ENCODE data around the gene SERPINA9.

- TF ChIP-seq CTCF (conservative IDR thresholded peaks at IDR 0.05; ENCODE audit: low read length) = no peak
- TF ChIP-seq EZH2phosphoT487 (IDR thresholded peaks at IDR 0.05; ENCODE audit: borderline replicate concordance, low read depth, low read length) = no peak
Observed at GRCh38 chr14:94450722-94451090, 25.3 kb downstream of the SERPINA9 start.
